Fibroblast of lung (primary cell): Measurements from ENCODE around the gene SMG6. TPM values are rescaled to one million over a fixed set of nuclear protein-coding genes. Genes with fewer than 3 reads are reported as not detected.

Experiments used
- DNase-seq, 2 donors: peaks; one replicate each; pipeline versions ENCODE4 v3.0.0 to v3.0.0-alpha.2; 2010; ENCODE audit warnings: low read depth in 2 of 2
- H2AFZ ChIP-seq: 2 replicates; pipeline ENCODE4 v1.5.1; 2012; ENCODE audit warnings: low read length, control low read depth, inconsistent platforms
- H3K27ac ChIP-seq: 2 replicates; pipeline ENCODE4 v1.5.1; 2011; ENCODE audit warnings: low read length, control low read depth; ENCODE audit not compliant: insufficient read depth
- H3K27me3 ChIP-seq: 2 replicates; pipeline ENCODE4 v1.5.1; 2011; ENCODE audit warnings: mild to moderate bottlenecking, low read length; ENCODE audit not compliant: control insufficient read depth, insufficient read depth
- H3K36me3 ChIP-seq: 2 replicates; pipeline ENCODE4 v1.5.1; 2011; ENCODE audit warnings: low read length; ENCODE audit not compliant: control insufficient read depth, insufficient read depth
- H3K4me1 ChIP-seq: 2 replicates; pipeline ENCODE4 v1.5.1; 2011; ENCODE audit warnings: low read length; ENCODE audit not compliant: control insufficient read depth, insufficient read depth; ENCODE audit errors: extremely low read depth
- H3K4me2 ChIP-seq: 2 replicates; pipeline ENCODE4 v1.5.1; 2011; ENCODE audit warnings: low read length, control low read depth; ENCODE audit not compliant: insufficient read depth; ENCODE audit errors: extremely low read depth
- H3K4me3 ChIP-seq, 4 experiments: fragments of 200-600 bp in 1 of 4; sonication (generic) in 1 of 4; replicated peaks in 1 of 4; 2 replicates each; pipeline ENCODE4 v1.5.1; 2011 to 2016; ENCODE audit warnings: low read length in 4 of 4, low read depth in 3 of 4, mild to moderate bottlenecking in 3 of 4, control low read depth in 2 of 4, inconsistent platforms in 1 of 4, mixed read lengths in 1 of 4; ENCODE audit not compliant: insufficient read depth in 1 of 4; ENCODE audit errors: control extremely low read depth in 1 of 4
- H3K79me2 ChIP-seq: 2 replicates; pipeline ENCODE4 v1.5.1; 2012; ENCODE audit warnings: mild to moderate bottlenecking, low read length, inconsistent platforms; ENCODE audit not compliant: control insufficient read depth, insufficient read depth
- H3K9ac ChIP-seq: 2 replicates; pipeline ENCODE4 v1.5.1; 2011; ENCODE audit warnings: mild to moderate bottlenecking, low read length, control low read depth; ENCODE audit not compliant: insufficient read depth
- H3K9me3 ChIP-seq: 2 replicates; pipeline ENCODE4 v1.5.1; 2012; ENCODE audit warnings: low read depth, low read length; ENCODE audit not compliant: control insufficient read depth, insufficient read depth
- H4K20me1 ChIP-seq: 2 replicates; pipeline ENCODE4 v1.5.1; 2011; ENCODE audit warnings: low read length; ENCODE audit not compliant: control insufficient read depth, insufficient read depth; ENCODE audit errors: extremely low read depth
- EZH2 ChIP-seq: IDR thresholded peaks from 2 replicates; pipeline ENCODE4 v1.5.1; 2012; ENCODE audit warnings: low read length, control low read depth, mild to moderate bottlenecking; ENCODE audit errors: missing control alignments
- polyA plus RNA-seq, 2 donors: library from polyadenylated mRNA; depleted of rRNA in 1 of 2; stranded (reverse) in 1 of 2; unstranded in 1 of 2; fragments of >200 nt; gene quantifications; 2 replicates each; pipeline ENCODE4 v1.2.1, GENCODE V29; 2011 to 2012; ENCODE audit warnings: missing spikeins in 1 of 2
- total RNA-seq: library from RNA; depleted of rRNA; stranded (reverse); fragments of >200 nt; gene quantifications from 2 replicates; pipeline ENCODE4 v1.2.1, GENCODE V29; 2014
- TF ChIP-seq, protein P1 (sequence below), 2 donors: IDR thresholded peaks in 1 of 2; conservative IDR thresholded peaks in 1 of 2; 1 replicate in 1 of 2; 2 replicates in 1 of 2; pipeline ENCODE4 v1.5.1; 2011 to 2012; ENCODE audit warnings: low read length in 2 of 2, control low read depth in 1 of 2, inconsistent platforms in 1 of 2, low read depth in 1 of 2, mild to moderate bottlenecking in 1 of 2

The SMG6 gene
- total and polyA plus RNA-seq, 2 donors (not counting 1 experiment from before 2014, with no cell fraction given) = 14.7 to 29.9 TPM

DNA sequence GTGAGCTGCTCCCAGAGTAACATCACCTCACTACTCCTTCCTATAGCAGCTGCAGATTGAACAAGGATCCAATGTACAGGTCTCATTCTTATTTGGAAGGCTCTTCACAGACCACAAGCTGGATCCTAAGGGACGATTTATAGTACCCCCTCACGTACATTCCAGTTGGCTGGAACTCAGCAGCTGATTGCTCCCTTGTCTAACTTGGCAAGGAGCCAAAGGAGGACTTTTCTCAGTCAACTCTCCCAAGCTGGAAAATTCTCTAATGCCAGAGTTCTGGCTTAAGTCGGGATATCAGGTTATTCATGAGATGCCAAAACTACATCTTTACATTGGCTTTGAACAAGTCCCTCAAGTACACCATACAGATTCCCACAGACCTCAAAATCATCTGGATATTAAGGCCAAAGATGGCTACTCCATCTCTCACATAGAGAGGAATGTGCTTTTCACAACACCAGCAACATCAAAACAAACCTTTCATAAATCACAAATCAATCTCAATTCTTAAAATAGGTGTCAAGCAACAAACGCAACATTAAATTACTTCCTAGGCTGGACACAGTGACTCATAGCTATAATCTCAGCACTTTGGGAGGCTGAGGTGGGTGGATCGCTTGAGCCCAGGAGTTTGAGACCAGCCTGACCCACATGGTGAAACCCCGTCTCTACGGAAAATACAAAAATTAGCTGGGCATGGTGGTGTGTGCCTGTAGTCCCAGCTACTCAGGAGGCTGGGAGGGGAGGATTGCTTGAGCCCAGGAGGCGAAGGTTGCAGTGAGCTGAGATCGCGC is 39.3 kb downstream of the SMG6 start:
- Histone ChIP-seq H3K4me1 (peaks cover 12% of the 10 kb centered on the region), H3K4me3 (no peak overlapping the region), H3K9ac (no peak overlapping the region), H3K27ac (peak overlapping the region; percentile 19), H2AFZ (no peak overlapping the region), H3K27me3 (no peaks in the 10 kb centered on the region), H4K20me1 (no peaks in the 10 kb centered on the region), H3K36me3 (no peaks in the 10 kb centered on the region), H3K4me2 (peak overlapping the region; percentile 21), H3K79me2 (no peaks in the 10 kb centered on the region), H3K9me3 (no peaks in the 10 kb centered on the region)
- TF ChIP-seq EZH2 = no peak
- TF ChIP-seq, protein P1, sequence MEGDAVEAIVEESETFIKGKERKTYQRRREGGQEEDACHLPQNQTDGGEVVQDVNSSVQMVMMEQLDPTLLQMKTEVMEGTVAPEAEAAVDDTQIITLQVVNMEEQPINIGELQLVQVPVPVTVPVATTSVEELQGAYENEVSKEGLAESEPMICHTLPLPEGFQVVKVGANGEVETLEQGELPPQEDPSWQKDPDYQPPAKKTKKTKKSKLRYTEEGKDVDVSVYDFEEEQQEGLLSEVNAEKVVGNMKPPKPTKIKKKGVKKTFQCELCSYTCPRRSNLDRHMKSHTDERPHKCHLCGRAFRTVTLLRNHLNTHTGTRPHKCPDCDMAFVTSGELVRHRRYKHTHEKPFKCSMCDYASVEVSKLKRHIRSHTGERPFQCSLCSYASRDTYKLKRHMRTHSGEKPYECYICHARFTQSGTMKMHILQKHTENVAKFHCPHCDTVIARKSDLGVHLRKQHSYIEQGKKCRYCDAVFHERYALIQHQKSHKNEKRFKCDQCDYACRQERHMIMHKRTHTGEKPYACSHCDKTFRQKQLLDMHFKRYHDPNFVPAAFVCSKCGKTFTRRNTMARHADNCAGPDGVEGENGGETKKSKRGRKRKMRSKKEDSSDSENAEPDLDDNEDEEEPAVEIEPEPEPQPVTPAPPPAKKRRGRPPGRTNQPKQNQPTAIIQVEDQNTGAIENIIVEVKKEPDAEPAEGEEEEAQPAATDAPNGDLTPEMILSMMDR (conservative IDR thresholded peaks at IDR 0.05 in 1 of 2, IDR thresholded peaks at IDR 0.05 in 1 of 2; ENCODE audit: low read depth in 1 of 2, low read length in 2 of 2) = no peak
- peak; percentile 36 to 53 for DNase-seq

DNA sequence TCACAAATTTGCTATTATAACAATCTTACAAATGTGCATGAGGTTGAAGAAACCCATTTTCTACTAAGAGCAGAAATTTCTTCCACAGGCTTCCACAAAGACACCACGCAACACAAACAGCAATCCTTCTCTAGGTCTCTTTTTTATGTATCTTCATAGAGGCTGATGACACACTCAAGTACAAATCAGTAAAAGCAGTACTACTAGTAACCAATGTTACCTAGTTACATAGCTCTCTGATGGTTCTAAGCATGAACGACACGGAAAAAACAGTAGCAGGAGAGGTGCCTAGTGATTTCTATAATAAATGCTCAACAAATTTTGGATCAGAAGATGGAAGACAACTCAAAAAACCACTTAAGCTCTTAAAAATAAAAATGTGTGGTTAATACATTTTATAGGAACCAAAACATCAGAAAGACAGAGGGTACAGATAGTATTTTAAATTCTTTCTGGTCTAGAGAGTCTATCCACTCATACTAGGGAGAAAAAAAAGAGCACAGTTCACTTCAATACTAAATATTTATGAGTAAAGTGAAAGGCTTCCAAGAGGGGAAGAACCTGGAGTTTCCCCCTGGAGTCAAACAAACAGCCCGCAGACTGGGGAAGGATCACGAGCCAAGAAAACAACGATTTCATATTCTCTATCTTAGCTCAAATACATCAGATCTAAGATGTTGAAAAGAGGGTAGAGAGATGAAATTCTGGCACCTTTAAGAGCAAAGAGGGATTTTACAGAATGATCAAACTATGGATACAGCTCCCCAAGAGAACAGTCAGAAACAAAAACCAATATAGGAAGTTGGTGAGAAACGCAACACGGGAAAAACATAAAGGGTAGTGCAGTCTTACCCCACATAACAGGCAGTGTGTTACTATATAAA is 40.2 kb downstream of the SMG6 start:
- Histone ChIP-seq H4K20me1 (no peaks in the 10 kb centered on the region), H3K79me2 (no peaks in the 10 kb centered on the region), H3K4me3 (no peak overlapping the region), H3K27me3 (no peaks in the 10 kb centered on the region), H2AFZ (no peak overlapping the region), H3K9me3 (no peaks in the 10 kb centered on the region), H3K9ac (no peak overlapping the region), H3K4me2 (no peak overlapping the region), H3K27ac (peak overlapping the region; percentile 19), H3K4me1 (peaks cover 12% of the 10 kb centered on the region), H3K36me3 (no peaks in the 10 kb centered on the region)
- TF ChIP-seq, protein P1 (conservative IDR thresholded peaks at IDR 0.05 in 1 of 2, IDR thresholded peaks at IDR 0.05 in 1 of 2; ENCODE audit: low read depth in 1 of 2, low read length in 2 of 2) = no peak
- no peak for TF ChIP-seq EZH2
- peak; percentile 32 to 70 for DNase-seq

DNA sequence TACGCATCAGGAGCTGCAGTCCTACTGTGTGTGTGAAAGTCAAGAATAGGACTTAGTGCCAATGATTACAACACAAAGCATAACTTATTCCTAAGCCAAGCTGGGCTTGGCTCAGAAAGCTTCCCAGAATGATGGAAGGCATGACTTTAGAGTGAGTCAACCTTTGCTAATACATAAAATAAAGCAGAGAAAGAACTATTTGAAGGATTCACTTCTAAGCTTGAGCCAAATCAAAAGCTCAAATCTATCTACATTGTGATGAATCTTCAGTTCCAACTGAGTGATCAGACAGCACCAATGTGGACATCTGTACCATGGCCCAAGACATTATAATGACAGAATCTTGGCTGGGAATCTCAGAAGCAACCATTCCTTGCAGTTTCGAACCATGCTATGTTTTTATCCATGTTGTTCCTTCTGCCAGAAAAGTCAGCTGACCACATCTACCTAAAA is 41.4 kb downstream of the SMG6 start:
- Histone ChIP-seq H3K79me2 (no peaks in the 10 kb centered on the region), H3K4me3 (no peak overlapping the region), H3K9me3 (no peaks in the 10 kb centered on the region), H4K20me1 (no peaks in the 10 kb centered on the region), H3K36me3 (no peaks in the 10 kb centered on the region), H3K4me1 (peaks cover 12% of the 10 kb centered on the region), H3K9ac (no peak overlapping the region), H3K27ac (peak overlapping the region; percentile 24), H3K27me3 (no peaks in the 10 kb centered on the region), H3K4me2 (no peak overlapping the region), H2AFZ (no peak overlapping the region)
- peak; percentile 85 to 92 for DNase-seq
- no peak for TF ChIP-seq EZH2
- TF ChIP-seq, protein P1 (conservative IDR thresholded peaks at IDR 0.05 in 1 of 2, IDR thresholded peaks at IDR 0.05 in 1 of 2; ENCODE audit: low read depth in 1 of 2, low read length in 2 of 2) = no peak
